ENCODE measurements around the gene DPYSL4. TPM values are rescaled to one million over a fixed set of nuclear protein-coding genes. Genes with fewer than 3 reads are reported as not detected.

Gene DPYSL4
- total RNA-seq, 4 donors from 2014 or later, result 0.69 to 3.0 (median 0.81) TPM

GRCh38 chr10:132150777-132151176 lies 36.0 kb upstream of the DPYSL4 start:
- ATAC-seq (ENCODE audit: low FRiP score) (no peak), DNase-seq (ENCODE audit: low spot score) (no peak)
- TF ChIP-seq CTCF (IDR thresholded peaks at IDR 0.05), result no peak

GRCh38 chr10:132151286-132151950 lies 35.3 kb upstream of the DPYSL4 start:
- ATAC-seq (ENCODE audit: low FRiP score), result no peak
- DNase-seq (ENCODE audit: low spot score), result no peak
- no peak for TF ChIP-seq CTCF (IDR thresholded peaks at IDR 0.05)

GRCh38 chr10:132151951-132152505 lies 34.7 kb upstream of the DPYSL4 start:
- ATAC-seq (ENCODE audit: low FRiP score) (no peak), DNase-seq (ENCODE audit: low spot score) (no peak)
- no peak for TF ChIP-seq CTCF (IDR thresholded peaks at IDR 0.05)

- DNase-seq (ENCODE audit: low spot score), result no peak
- TF ChIP-seq CTCF (IDR thresholded peaks at IDR 0.05), result no peak
- no peak for ATAC-seq (ENCODE audit: low FRiP score)
Observed at GRCh38 chr10:132152896-132153580, 33.7 kb upstream of the DPYSL4 start.

GRCh38 chr10:132153616-132154217 lies 33.0 kb upstream of the DPYSL4 start:
- TF ChIP-seq CTCF (IDR thresholded peaks at IDR 0.05), result no peak
- ATAC-seq (ENCODE audit: low FRiP score) (no peak), DNase-seq (ENCODE audit: low spot score) (no peak)

- no peak for TF ChIP-seq CTCF (IDR thresholded peaks at IDR 0.05)
- DNase-seq (ENCODE audit: low spot score), result no peak
- ATAC-seq (ENCODE audit: low FRiP score), result no peak
Observed at GRCh38 chr10:132154440-132154839, 32.3 kb upstream of the DPYSL4 start.

Measured in omental fat pad (tissue), 4 donors.